ENCODE measurements around the gene PLXNB2. TPM values are rescaled to one million over a fixed set of nuclear protein-coding genes. Genes with fewer than 3 reads are reported as not detected.

PLXNB2 gene
- total RNA-seq, 1 donor from 2014 or later: 256 TPM

DNA sequence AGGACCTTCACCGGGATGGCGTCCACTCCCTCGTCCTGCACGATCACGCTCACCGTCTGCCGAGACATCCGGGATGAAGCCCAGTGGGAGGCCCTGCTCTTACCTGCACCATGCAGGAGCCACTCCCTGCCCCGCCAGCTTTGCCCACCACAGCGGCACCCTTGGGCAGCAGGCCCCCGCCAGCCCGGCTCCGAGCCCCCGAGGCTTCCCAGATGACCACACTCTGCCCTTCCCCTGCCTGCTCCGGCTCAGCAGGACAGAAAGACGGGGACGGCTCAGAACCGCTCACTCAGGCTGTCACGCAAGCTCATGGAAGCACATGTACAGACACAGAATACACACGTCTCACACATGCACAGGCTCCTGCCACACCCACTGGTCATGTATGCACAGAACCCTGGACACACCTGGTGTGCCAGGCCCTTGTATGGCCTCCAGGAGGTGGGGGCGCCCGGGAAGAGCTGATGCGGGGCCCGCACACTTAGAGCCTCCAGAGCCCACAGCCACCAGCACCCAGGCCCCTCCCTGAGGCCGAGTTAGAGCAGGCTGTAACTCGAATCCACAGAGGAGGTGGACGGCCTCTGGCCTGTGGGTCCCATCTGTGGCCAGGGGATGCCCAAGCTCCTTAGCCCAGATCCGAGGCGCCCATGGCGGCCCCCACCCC, 28.4 kb downstream of the PLXNB2 start:
- Histone ChIP-seq H3K36me3 (peaks cover 91% of the 10 kb centered on the region), H3K27me3 (ENCODE audit: low read depth) (no peaks in the 10 kb centered on the region), H3K4me1 (peaks cover 22% of the 10 kb centered on the region), H3K4me3 (no peak overlapping the region), H3K27ac (no peak overlapping the region), H3K9me3 (no peaks in the 10 kb centered on the region)
- intact Hi-C loops (cut with DNase I): loop anchor here (10.0 kb wide), 1 partner anchor 46 kb away; the partner anchor contains the start of gene DENND6B
- TF ChIP-seq, protein P1, sequence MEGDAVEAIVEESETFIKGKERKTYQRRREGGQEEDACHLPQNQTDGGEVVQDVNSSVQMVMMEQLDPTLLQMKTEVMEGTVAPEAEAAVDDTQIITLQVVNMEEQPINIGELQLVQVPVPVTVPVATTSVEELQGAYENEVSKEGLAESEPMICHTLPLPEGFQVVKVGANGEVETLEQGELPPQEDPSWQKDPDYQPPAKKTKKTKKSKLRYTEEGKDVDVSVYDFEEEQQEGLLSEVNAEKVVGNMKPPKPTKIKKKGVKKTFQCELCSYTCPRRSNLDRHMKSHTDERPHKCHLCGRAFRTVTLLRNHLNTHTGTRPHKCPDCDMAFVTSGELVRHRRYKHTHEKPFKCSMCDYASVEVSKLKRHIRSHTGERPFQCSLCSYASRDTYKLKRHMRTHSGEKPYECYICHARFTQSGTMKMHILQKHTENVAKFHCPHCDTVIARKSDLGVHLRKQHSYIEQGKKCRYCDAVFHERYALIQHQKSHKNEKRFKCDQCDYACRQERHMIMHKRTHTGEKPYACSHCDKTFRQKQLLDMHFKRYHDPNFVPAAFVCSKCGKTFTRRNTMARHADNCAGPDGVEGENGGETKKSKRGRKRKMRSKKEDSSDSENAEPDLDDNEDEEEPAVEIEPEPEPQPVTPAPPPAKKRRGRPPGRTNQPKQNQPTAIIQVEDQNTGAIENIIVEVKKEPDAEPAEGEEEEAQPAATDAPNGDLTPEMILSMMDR (IDR thresholded peaks at IDR 0.05): no peak
- ATAC-seq (no peak), DNase-seq (no peak)

DNA sequence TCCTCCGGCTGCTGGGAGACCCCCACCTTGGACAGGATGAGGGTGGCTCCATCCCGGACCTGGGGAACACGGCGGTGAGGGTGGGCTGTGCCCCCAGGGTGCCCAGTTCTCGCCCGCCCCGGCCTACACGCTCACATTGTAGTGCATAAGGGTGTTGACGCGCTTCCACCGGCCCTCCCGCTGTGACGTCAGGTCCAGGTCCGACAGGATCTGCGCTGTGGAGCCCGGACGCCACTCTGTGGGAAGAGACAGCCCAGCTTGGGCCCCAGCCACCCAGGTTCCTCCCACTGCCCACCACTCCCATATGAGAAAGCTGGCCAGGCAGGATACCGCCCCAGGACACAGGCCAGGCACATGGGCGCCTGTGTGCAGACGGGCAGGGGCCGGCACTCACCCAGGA, 29.0 kb downstream of the PLXNB2 start:
- Histone ChIP-seq H3K4me3 (no peak overlapping the region), H3K27ac (no peak overlapping the region), H3K36me3 (peaks cover 85% of the 10 kb centered on the region), H3K27me3 (ENCODE audit: low read depth) (no peaks in the 10 kb centered on the region), H3K4me1 (peaks cover 22% of the 10 kb centered on the region), H3K9me3 (no peaks in the 10 kb centered on the region)
- TF ChIP-seq, protein P1 (IDR thresholded peaks at IDR 0.05): no peak
- ATAC-seq (no peak), DNase-seq (no peak)
- intact Hi-C loops (cut with DNase I): loop anchor here (10.0 kb wide), 1 partner anchor 46 kb away; the partner anchor contains the start of gene DENND6B

DNA sequence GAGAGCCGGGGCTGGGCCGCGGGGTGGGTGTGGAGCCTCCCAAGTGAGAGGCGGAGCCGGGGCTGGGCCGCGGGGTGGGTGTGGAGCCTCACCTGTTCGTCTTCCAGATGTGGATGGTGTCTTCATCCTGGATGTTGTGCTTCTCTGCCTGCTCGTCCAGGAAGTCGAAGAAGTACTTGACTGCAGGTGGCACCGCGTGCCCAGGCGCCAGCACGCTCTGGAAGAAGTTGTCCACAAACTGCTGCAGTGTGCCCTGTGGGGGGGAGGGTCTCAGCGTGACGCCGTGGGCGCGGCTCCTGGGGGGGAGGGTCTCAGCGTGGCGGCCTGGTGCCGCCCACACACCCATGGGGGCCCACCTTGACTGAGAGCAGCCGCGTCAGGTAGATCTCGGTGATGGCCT, 29.7 kb downstream of the PLXNB2 start:
- Histone ChIP-seq H3K27ac (no peak overlapping the region), H3K27me3 (ENCODE audit: low read depth) (no peaks in the 10 kb centered on the region), H3K4me3 (no peak overlapping the region), H3K4me1 (peaks cover 18% of the 10 kb centered on the region), H3K36me3 (peaks cover 78% of the 10 kb centered on the region), H3K9me3 (no peaks in the 10 kb centered on the region)
- intact Hi-C loops (cut with DNase I): loop anchor here (10.0 kb wide), 1 partner anchor 47 kb away; the partner anchor contains the start of gene DENND6B
- ATAC-seq: no peak
- DNase-seq: no peak
- TF ChIP-seq, protein P1 (IDR thresholded peaks at IDR 0.05): no peak

DNA sequence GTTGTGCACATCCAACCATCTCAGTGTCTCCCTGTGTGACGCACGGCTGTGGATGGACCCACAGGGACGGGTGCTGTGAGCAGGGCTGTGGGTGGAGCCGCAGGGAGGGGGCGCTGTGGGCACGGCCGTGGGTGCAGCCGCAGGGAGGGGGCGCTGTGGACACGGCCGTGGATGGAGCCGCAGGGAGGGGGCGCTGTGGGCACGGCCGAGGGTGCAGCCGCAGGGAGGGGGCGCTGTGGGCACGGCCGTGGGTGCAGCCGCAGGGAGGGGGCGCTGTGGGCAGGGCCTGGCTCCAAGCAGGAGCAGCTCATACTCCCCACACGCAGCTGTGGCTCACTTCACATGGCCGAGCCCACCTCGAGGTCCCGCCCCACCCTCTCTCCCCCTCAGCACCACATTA, 31.3 kb downstream of the PLXNB2 start:
- DNase-seq: peak; percentile 88
- intact Hi-C loops (cut with DNase I): loop anchor here (10.0 kb wide), 1 partner anchor 49 kb away; the partner anchor contains the start of gene DENND6B

DNA sequence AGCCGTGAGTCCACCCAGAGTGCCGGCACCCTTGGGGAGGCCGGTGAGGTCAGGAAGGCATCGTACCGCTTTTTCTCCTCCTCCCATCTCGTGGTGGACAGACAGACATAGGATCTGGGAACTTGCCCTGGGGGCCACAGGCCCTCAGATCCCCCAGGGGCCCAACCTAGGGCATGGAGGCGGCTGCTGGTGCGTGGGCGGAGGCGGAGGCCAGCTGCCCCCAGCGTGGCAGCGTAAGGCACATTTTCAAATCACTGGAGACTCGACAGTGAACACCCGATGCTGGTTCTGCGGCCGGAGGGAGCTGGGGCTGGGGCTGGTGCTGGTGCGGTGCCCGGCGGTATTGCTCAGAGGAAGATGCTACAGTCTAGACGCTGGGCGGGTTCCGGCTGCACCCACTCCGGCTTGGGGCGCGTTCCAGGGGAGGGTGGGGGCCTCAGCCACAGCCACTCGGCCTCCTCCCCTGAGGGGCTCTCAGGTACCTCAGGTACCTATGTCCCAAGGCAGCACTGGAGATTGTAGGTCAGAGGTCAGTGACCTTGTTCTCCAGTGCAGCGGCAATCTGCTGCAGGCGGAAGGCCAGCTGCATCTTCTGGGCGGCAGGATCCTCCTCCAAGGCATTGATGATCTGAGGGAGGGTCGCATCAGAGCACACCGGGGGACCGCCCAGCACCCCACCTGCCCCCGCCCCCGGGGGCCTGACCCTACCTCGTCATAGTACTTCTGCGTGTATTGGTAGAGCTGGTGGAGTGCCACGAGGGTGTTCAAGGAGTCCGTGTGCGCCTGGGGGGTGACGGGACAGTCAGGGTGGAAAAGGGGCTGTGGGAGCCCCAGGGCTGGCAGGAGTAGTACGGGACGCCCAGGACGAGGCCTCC, 32.0 kb downstream of the PLXNB2 start:
- no peak for DNase-seq
- H3K4me3 ChIP-seq: no peak overlapping the region
- H3K27ac ChIP-seq: no peak overlapping the region
- no peaks in the 10 kb centered on the region for H3K9me3 ChIP-seq
- H3K36me3 ChIP-seq: peaks cover 54% of the 10 kb centered on the region
- H3K27me3 ChIP-seq (ENCODE audit: low read depth): no peaks in the 10 kb centered on the region
- intact Hi-C loops (cut with DNase I): loop anchor here (10.0 kb wide), 1 partner anchor 49 kb away; the partner anchor contains the start of gene DENND6B
- peaks cover 25% of the 10 kb centered on the region for H3K4me1 ChIP-seq
- TF ChIP-seq, protein P1 (IDR thresholded peaks at IDR 0.05): no peak
- no peak for ATAC-seq

More for the DNA sequence above, 31.3 kb downstream of the PLXNB2 start:
- H3K27me3 ChIP-seq (ENCODE audit: low read depth): no peaks in the 10 kb centered on the region
- peak; percentile 89 to 93 for ATAC-seq
- no peak overlapping the region for H3K4me3 ChIP-seq
- H3K27ac ChIP-seq: peak overlapping the region; percentile 41
- peaks cover 19% of the 10 kb centered on the region for H3K4me1 ChIP-seq
- peaks cover 62% of the 10 kb centered on the region for H3K36me3 ChIP-seq
- H3K9me3 ChIP-seq: no peaks in the 10 kb centered on the region
- TF ChIP-seq, protein P1 (IDR thresholded peaks at IDR 0.05): peak; percentile 68
